Activated CD8-positive, alpha-beta memory T cell treated with anti-CD3 and anti-CD28 coated beads, Interleukin-2, amount 50 U/mL, for 1 hour (primary cell): ENCODE results near the gene CFAP69.
"Not testable (repeated sequence)": the region's sequence is repeated elsewhere in the genome, so short reads cannot be mapped to it uniquely, and the experiment has no call there.

Experiments
- DNase-seq: peaks from one replicate; pipeline ENCODE4 v3.0.0-alpha.2; 2020; ENCODE audit errors: extremely low read depth

Gene CFAP69

DNA sequence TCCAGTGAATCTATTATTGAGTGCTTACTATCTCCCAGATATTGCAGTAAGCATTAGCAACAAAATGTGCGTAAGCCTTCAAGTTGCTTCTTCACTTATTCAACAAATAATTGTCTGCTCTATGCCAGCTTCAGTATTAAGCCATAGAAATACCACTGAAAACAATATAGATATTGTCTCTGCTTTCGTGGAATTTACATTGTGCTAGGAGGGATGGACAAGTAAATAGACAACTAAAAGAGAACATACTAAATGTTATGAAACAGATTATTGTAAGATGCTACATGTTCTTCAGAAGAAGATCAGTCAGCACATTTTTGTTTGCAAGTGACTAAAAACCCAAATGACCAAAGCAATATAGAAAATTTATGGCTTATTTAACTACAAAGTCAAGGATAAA, 27.3 kb downstream of the CFAP69 start:
- no peak for DNase-seq

DNA sequence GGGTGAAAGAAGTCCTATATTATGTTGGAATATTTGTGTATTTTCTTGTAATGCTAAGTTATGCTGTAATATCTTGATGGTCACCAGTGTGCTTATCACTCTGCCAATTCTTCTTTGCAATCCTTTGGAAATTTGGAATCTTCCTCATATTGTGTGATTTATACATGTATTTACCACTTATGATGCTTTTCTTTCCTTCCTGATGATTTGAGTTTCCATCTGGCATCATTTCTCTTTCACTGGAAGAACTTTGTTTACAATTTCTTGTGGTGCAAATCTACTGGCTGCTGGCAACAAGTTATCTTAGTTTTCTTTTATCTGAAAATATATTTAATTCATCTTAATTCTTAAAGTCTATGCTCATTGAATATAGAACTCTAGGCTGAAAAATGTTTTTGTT, 29.2 kb downstream of the CFAP69 start:
- no peak for DNase-seq

GRCh38 chr7:90276033-90276728, 31.2 kb downstream of the CFAP69 start:
- DNase-seq: no peak

- no peak for DNase-seq
Measured at GRCh38 chr7:90288154-90288553, 43.2 kb downstream of the CFAP69 start.

GRCh38 chr7:90290244-90291113, 45.5 kb downstream of the CFAP69 start:
- no peak for DNase-seq

DNA sequence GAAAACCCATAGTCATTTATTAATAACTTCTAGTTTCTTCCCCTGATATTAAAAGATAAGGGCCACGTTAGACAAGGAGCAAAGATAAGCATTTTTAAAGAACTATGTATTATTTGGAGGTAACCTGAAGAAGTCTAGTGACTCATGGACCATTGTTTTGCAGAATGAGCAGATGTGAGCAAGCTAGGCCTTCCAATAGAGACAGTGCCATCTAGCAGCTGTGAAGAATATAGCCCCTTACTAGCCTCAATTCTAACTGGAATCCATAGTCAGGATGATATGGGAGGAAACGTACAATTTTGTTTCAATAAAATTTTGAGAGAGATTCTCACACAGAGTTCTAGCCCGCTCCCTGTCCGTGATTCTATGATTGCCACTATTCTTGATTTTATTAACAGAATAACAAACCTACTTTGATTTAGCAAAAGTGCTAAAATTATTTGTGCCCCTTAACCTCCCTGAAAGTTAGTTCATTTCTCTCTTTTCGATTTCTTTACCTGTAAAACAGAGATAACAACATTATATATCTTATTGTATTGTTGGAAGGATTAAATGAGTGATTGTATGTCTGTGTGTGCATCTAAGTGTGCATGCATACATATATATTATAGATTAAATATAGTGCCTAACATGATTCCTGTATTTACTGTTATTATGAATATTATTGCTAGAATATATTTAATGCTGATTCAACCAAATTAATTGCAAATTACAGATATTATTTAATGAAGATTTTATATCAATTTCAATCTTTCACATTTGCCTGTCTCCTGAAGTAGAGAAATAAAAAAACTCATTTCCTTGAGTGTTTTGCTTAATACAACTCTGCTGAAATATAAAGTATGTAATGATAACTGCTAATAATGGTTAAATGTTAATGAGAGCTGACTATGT, 53.4 kb downstream of the CFAP69 start:
- DNase-seq: no peak

DNA sequence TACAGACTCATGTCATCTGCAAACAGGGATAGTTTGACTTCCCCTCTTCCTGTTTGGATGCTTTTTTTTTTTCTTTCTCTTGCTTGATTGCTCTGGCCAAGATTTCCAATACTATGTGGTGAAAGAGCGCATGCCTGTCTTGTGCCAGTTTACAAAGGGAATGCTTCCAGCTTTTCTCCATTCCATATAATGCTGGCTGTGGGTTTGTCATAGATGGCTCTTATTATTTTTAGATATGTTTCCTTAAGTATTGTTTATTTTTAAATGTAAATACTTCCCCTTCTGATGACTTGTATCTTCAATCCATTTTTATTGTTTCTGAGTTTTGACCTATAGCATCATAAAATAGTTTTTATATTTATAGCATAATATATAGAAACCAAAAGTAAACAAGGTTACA, 58.3 kb downstream of the CFAP69 start:
- no peak for DNase-seq

DNA sequence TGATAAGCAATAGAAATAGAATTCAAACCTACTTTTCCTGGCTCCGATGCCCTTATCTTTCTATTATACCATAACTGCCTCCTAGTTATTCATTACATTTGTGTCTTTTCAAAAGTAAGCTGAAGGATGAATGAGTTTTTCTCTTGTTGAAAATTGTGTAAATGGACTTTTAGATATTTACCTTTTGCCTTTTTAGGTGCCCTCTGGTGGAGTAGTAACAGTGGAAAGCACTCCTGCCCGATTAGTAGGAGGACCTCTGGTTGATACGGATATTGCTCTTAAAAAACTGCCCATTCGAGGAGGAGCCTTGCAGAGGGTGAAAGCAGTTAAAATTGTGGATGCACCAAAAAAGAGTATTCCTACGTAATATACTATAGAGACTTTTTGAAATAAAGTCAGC, 64.9 kb downstream of the CFAP69 start:
- no peak for DNase-seq

DNA sequence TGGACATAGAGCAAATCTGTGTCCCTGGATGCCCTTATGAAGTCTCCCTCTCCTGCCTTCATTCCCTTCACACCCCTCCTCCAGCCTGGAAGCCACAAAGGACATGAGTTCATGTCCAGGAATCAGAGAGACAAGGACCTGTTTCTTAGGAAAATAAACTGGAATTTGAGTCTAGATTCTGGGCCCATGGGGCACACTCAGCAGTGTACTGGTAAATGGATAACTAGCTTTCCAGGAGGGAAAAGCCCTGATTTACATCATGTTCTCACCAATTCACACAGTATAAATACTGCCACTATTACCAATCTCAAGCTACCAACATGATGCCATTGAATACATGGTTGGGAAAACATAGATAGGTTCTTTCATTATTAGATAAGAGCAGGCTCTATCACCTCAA, 66.2 kb downstream of the CFAP69 start:
- DNase-seq: no peak

GRCh38 chr7:90312745-90313144, 67.8 kb downstream of the CFAP69 start:
- no peak for DNase-seq

- no peak for DNase-seq
Measured at GRCh38 chr7:90313907-90314306, 68.9 kb downstream of the CFAP69 start.

GRCh38 chr7:90320014-90320413, 75.0 kb downstream of the CFAP69 start:
- DNase-seq: no peak

DNA sequence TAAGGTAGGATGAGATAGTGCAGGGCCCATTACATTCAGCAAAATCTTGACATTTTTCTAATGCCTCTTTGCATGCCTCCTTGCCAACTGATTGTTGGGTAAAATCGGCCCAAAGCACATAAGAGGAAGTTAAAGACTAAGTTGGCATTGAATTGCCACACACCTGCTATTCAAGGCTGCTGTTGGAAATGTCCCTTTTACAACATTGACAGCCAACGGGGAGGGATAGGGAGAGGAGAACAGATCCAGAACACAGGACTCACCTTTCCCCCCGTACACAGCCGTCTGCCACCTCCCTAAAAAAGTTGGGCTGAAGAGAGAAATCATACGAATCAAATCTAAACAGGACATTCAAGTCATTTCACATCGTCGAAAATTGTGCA, 75.4 kb downstream of the CFAP69 start:
- no peak for DNase-seq

GRCh38 chr7:90320801-90321494, 76.0 kb downstream of the CFAP69 start, which contains the start of gene FAM237B:
Gene FAM237B, minus strand, starts transcription at chr7:90321304. Its CDS starts 1,556 bp downstream, at chr7:90319748.
- DNase-seq: no peak

GRCh38 chr7:90322837-90323236, 77.9 kb downstream of the CFAP69 start:
- no peak for DNase-seq

DNA sequence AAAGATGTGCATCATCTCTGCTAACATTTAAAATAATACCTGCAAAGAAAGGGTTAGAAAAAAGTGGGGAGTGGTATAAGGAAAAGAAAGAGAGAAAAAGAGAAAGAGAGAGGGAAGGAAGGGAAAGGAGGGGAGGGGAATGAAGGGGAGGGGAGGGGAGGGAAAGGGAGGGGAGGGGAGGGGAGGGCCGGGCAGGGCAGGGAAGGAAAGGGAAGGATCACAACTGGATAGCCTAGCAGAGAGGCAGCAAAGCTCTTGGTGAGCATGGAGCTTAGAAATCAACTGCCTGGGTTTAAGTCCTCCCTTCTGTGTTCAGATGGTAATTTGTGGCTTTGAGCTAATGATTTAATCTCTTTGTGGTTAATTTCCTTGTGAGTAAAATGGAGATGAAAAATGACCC, 81.5 kb downstream of the CFAP69 start:
- DNase-seq: no peak

- no peak for DNase-seq
Measured at GRCh38 chr7:90334193-90334843, 89.3 kb downstream of the CFAP69 start.

DNA sequence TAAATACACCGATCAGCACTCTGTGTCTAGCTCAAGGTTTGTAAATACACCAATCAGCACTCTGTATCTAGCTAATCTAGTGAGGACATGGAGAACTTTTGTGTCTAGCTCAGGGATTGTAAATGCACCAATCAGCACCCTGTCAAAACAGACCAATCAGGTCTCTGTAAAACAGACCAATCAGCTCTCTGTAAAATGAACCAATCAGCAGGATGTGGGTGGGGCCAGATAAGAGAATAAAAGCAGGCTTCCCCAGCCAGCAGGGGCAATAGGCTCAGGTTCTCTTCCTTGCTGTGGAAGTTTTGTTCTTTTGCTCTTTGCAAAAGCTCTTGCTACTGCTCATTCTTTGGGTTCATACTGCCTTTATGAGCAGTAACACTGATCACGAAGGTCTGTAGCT, 90.0 kb downstream of the CFAP69 start:
- DNase-seq: not testable (repeated sequence)

DNA sequence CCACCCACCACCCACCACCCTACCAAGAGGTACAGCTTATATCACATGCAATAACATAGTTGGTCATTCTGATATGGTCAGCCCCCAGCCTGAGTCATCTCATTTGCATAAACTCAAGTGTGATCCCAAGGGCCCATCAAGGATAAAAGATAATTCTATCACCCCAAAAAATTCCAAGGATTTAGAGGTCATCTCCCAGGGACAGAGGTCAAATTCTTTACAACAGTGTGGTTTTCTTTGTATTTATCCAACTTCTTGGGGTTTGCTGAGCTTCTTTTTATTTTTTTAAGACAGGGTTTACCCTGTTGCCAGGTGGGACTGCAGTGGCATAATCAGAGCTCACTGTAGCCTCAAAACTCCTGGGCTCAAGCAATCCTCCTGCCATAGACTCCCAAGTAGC, 92.1 kb downstream of the CFAP69 start:
- no peak for DNase-seq

- no peak for DNase-seq
Measured at GRCh38 chr7:90345016-90345415, 100.0 kb downstream of the CFAP69 start.
